ENCODE data around the gene CLIC4. TPM values are rescaled to one million over a fixed set of nuclear protein-coding genes. Genes with fewer than 3 reads are reported as not detected.

Gene CLIC4
- total RNA-seq, 4 donors from 2014 or later = 145 to 344 (median 181) TPM

- TF ChIP-seq CTCF (IDR thresholded peaks at IDR 0.05; ENCODE audit: low read depth) = no peak
Observed at GRCh38 chr1:24793447-24794129, 48.3 kb downstream of the CLIC4 start.

DNA sequence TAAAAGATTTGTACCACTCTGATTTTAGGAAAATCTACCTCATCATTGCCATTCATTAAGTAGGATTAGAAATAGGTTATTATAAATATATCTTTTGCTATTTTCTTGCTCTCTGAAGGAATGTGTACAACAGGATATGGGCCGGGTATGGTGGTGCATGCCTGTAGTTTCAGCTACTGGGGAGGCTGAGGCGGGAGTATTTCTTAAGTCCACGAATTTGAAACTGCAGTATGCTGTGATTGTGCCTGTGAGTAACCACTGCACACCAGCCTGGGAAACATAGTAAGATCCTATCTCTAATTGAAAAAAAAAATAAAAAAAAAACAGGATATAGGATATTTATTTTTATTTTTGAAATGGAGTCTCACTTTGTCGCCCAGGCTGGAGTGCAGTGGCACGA, 50.0 kb downstream of the CLIC4 start:
- TF ChIP-seq CTCF (IDR thresholded peaks at IDR 0.05; ENCODE audit: low read depth) = no peak

DNA sequence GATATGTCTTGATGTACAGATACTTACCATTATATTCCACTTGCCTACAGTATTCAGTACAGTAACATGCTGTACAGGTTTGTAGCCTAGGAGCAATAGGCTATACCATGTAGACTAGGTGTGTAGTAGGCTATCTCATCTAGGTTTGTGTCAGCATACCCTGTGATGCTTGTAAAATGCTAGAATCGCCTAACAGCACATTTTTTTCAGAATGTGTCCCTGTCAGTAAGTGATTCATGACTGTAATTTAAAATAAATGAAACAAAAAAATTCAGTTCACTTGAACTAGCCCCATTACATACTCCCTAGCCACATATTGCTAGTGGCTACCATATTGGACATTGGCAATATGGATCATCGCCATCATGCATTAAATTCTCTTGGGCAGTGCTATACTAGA, 51.3 kb downstream of the CLIC4 start:
- no peak for TF ChIP-seq CTCF (IDR thresholded peaks at IDR 0.05; ENCODE audit: low read depth)

DNA sequence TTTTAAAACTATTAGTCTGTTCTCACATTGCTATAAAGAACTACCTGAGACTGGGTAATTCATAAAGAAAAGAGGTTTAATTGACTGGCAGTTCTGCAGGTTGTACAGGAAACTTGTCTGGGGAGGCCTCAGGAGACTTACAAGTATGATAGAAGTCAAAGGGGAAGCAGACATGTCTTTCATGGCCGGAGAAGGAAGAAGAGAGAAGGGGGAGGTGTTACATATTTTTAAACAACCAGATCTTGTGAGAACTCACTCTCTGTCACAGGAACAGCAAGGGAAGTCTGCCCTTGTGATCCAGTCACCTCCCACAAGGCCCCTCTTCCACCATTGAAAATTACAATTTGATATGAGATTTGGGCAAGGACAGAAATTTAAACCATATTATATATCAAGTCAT, 55.9 kb downstream of the CLIC4 start:
- TF ChIP-seq CTCF (IDR thresholded peaks at IDR 0.05; ENCODE audit: low read depth) = no peak

- TF ChIP-seq CTCF (IDR thresholded peaks at IDR 0.05; ENCODE audit: low read depth) = no peak
Observed at GRCh38 chr1:24803220-24803619, 58.0 kb downstream of the CLIC4 start.

DNA sequence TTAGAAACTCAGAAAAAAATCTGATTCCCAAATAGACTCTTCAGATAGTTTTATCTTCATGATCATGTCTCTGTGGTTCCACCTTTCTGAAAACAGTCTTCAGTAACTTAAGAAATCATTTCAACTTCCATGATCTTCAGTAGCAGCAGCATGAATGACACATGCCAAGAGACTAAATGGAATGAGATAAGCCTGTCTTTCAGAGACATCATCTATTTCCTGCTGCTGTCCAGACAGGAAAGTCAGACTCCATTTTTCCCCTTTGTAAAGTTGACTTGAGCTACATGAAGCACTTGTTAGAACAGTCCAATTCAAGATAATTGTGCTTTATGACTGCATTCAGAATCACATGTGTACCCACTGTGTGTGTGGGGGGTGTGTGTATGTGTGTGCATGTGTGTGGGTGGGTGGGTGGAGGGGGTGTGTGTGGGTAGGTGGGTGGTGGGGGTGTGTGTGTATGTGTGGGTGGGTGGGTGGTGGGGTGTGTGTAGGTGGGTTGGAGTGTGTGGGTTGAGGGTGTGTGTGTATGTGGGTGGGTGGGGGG, 58.8 kb downstream of the CLIC4 start:
- TF ChIP-seq CTCF (IDR thresholded peaks at IDR 0.05; ENCODE audit: low read depth) = no peak

DNA sequence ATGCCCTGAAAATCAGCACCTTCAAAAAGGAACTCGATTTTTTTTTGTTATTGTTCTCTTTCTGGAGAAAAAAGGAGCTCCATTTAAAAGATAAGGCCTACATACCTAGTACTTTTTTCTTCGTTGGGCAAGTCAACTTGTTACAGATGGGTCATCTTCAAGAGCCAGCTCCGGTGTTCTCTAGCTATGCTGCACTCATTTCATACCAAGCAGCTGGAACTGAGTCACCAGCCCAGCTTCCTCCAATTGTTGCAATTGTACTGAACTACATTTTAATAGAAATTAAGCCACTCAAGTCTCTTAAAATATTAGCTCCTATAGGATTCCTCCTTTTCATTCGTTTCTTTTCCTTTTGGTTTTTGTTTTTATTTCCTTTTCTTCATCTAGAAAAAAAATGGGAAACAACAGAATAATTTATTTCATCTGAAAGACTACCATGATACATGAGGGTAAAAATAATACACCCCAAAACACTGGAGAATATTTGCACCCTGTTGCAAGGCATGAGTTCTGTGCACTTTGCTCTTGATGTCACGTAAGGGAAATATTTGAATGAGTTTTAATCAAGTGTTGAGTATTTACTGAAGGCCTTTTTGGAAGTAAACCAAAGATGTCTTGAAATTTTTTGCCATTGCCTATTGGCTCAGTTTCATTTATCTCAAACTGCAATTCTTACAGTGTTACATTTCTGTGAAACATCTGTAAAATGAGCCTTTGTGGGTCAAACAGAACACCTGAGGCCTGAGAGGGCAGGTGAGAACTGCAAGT, 60.5 kb downstream of the CLIC4 start:
- no peak for TF ChIP-seq CTCF (IDR thresholded peaks at IDR 0.05; ENCODE audit: low read depth)
